ENCODE data around the gene UNC13D. TPM values are rescaled to one million over a fixed set of nuclear protein-coding genes. Genes with fewer than 3 reads are reported as not detected.
A peak's percentile ranks its signal among the peaks of the same experiment; 100 is the strongest.

UNC13D gene
- total RNA-seq, 3 donors from 2014 or later = 18.4 to 40.2 (median 23.0) TPM

GRCh38 chr17:75832164-75832651 is 12.0 kb downstream of the UNC13D start:
- Histone ChIP-seq H3K9me3 (no peaks in the 10 kb centered on the region), H3K4me1 (ENCODE audit: low read depth) (peaks cover 12% of the 10 kb centered on the region), H3K36me3 (ENCODE audit: low read depth) (no peaks in the 10 kb centered on the region), H3K4me3 (no peak overlapping the region)
- TF ChIP-seq, protein P1, sequence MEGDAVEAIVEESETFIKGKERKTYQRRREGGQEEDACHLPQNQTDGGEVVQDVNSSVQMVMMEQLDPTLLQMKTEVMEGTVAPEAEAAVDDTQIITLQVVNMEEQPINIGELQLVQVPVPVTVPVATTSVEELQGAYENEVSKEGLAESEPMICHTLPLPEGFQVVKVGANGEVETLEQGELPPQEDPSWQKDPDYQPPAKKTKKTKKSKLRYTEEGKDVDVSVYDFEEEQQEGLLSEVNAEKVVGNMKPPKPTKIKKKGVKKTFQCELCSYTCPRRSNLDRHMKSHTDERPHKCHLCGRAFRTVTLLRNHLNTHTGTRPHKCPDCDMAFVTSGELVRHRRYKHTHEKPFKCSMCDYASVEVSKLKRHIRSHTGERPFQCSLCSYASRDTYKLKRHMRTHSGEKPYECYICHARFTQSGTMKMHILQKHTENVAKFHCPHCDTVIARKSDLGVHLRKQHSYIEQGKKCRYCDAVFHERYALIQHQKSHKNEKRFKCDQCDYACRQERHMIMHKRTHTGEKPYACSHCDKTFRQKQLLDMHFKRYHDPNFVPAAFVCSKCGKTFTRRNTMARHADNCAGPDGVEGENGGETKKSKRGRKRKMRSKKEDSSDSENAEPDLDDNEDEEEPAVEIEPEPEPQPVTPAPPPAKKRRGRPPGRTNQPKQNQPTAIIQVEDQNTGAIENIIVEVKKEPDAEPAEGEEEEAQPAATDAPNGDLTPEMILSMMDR (IDR thresholded peaks at IDR 0.05) = no peak
- ATAC-seq (peak; percentile 25), DNase-seq (peak in 2 of 3 donors; percentile 48 to 66)
- intact Hi-C loops (cut with DNase I, micrococcal nuclease) = no loop called here

GRCh38 chr17:75831032-75831571 is 13.1 kb downstream of the UNC13D start:
- ATAC-seq = peak; percentile 63
- Histone ChIP-seq H3K4me3 (no peak overlapping the region), H3K9me3 (no peaks in the 10 kb centered on the region), H3K36me3 (ENCODE audit: low read depth) (no peaks in the 10 kb centered on the region), H3K4me1 (ENCODE audit: low read depth) (peaks cover 12% of the 10 kb centered on the region)
- TF ChIP-seq, protein P1 (IDR thresholded peaks at IDR 0.05) = no peak
- intact Hi-C loops (cut with DNase I, micrococcal nuclease) = no loop called here
- DNase-seq = peak in 2 of 3 donors; percentile 73 to 76

DNA sequence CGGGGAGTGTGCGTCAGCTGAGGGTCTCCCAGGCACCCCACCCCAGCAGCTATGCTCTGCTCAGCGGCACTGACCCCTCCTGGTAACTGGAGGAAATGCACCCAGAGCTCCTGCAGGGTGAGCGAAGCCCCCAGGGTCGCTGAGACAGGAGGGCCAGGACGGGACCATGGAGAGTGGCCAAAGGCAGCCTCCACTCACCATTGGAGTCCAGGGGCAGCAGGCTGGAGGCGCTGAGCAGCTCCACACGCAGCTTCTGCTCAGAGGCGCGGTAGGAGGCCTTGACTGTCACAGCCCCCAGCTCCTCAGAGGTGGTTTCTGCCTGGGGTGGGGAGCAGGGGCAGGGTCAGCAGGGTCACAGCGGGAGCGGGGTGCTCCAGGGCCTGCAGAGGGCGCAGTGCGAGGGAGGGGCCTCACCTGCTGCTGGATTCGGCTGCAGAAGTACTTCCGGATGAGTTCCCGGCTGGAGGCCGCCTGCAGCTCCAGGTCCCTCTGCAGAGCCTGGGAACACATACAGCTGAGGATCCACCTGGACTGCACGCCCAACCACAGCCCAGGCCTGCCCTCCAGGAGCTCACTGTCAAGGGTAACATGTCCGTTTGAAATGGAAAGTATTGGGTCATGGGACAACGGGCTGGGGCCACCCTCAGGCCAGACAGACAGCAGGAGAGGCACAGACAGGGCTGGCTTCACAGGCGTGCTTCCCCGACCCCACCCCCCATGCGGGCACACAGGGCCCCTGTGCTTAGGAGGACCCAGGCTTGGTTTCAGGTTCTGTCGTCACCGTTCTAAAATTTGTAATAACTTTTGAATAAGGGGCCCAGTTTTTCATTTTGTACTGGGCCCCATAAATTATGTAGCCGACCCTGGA is 13.8 kb downstream of the UNC13D start:
- peak; percentile 62 to 83 (median 75) for DNase-seq
- Histone ChIP-seq H3K9me3 (no peaks in the 10 kb centered on the region), H3K36me3 (ENCODE audit: low read depth) (no peaks in the 10 kb centered on the region), H3K4me1 (ENCODE audit: low read depth) (peaks cover 12% of the 10 kb centered on the region), H3K4me3 (no peak overlapping the region)
- intact Hi-C loops (cut with DNase I, micrococcal nuclease) = no loop called here
- ATAC-seq = peak; percentile 78
- TF ChIP-seq, protein P1 (IDR thresholded peaks at IDR 0.05) = peak; percentile 22

DNA sequence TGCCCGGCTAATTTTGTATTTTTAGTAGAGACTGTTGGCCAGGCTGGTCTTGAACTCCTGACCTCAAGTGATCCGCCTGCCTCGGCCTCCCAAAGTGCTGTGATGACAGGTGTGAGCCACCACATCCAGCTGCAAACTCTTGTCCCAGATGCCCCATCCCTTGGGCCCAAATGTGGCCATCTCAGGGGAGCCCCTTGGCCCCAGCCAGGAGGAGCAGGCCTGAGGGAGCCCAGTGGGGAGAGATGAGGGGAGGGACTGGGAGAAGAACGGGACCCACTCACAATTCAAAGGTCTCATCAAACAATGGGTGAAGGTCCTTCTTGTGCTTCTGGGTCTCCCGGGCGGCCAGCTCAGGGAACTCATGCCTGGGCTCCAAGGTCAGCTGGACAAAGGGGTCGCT is 14.5 kb downstream of the UNC13D start:
- Histone ChIP-seq H3K4me1 (ENCODE audit: low read depth) (peaks cover 12% of the 10 kb centered on the region), H3K36me3 (ENCODE audit: low read depth) (no peaks in the 10 kb centered on the region), H3K4me3 (no peak overlapping the region), H3K9me3 (no peaks in the 10 kb centered on the region)
- no peak for ATAC-seq
- no peak for DNase-seq
- TF ChIP-seq, protein P1 (IDR thresholded peaks at IDR 0.05) = no peak
- intact Hi-C loops (cut with DNase I, micrococcal nuclease) = no loop called here

- intact Hi-C loops (cut with DNase I, micrococcal nuclease) = no loop called here
- TF ChIP-seq, protein P1 (IDR thresholded peaks at IDR 0.05) = no peak
- H3K4me3 ChIP-seq = no peak overlapping the region
- no peaks in the 10 kb centered on the region for H3K9me3 ChIP-seq
- DNase-seq (no peak), ATAC-seq (no peak)
- H3K36me3 ChIP-seq (ENCODE audit: low read depth) = no peaks in the 10 kb centered on the region
- peaks cover 12% of the 10 kb centered on the region for H3K4me1 ChIP-seq (ENCODE audit: low read depth)
Observed at GRCh38 chr17:75828741-75829140, 15.5 kb downstream of the UNC13D start.

Measured in mucosa of descending colon (tissue), 3 donors.